K562 (cell line): ENCODE measurements around the gene POU4F1. TPM values are rescaled to one million over a fixed set of nuclear protein-coding genes. Genes with fewer than 3 reads are reported as not detected.

ENCODE experiments used
- ATAC-seq: fragments of 200-7000 bp; cut with Tn5 transposase; 3 replicates; pipeline ENCODE4 v1.9.1; 2020; ENCODE audit warnings: moderate library complexity
- BruUV-seq: library from RNA; stranded (reverse); fragments of 400-500 nt; replicated peaks from 2 replicates; lab custom pipeline; 2021; lab: Mats Ljungman, UMichigan
- CTCF ChIA-PET: fragments of 300-600 bp; formaldehyde crosslinking; extraction: SDS; loops from one replicate; lab custom pipeline; 2021; ENCODE audit warnings: low intra/inter-chr PET ratio; lab: Yijun Ruan, JAX
- POLR2A ChIA-PET: fragments of 300-600, 350-650 bp; sonication (Branson Sonifier 250); formaldehyde crosslinking; extraction: SDS; loops from one replicate; lab custom pipeline; 2021; ENCODE audit warnings: antibody characterized with exemption, inconsistent platforms; lab: Yijun Ruan, JAX
- DNase-seq, 4 experiments: peaks; one replicate each; pipeline versions ENCODE4 v3.0.0 to v3.0.0-alpha.2; 2011 to 2018; ENCODE audit warnings: low spot score in 3 of 4, mixed read lengths in 3 of 4; ENCODE audit errors: extremely low read depth in 1 of 4
- FAIRE-seq: peaks from 2 replicates; lab custom pipeline; 2011; peaks lifted over from hg19 to GRCh38; lab: Jason Lieb, UNC
- H2AFZ ChIP-seq: 2 replicates; pipeline ENCODE4 v1.6.0; 2011; ENCODE audit warnings: low read depth, low read length, control low read depth, inconsistent platforms
- H3K27ac ChIP-seq: fragments of 200-600 bp; 3 replicates; pipeline ENCODE4 v1.8.0; 2011; ENCODE audit warnings: low read depth, mild to moderate bottlenecking, control low read depth, inconsistent platforms, low read length, moderate library complexity, mixed read lengths; ENCODE audit errors: extremely low read depth
- H3K27me3 ChIP-seq, 2 experiments: fragments of 300-600 bp in 1 of 2; 2 replicates in 1 of 2; 3 replicates in 1 of 2; pipeline versions ENCODE4 v1.6.0 to v1.8.0; 2011; ENCODE audit warnings: inconsistent platforms in 2 of 2, low read length in 2 of 2, mild to moderate bottlenecking in 1 of 2, mixed read lengths in 1 of 2, moderate library complexity in 1 of 2; ENCODE audit not compliant: control insufficient read depth in 2 of 2, insufficient read depth in 2 of 2
- H3K36me3 ChIP-seq: fragments of 300-600 bp; 3 replicates; pipeline ENCODE4 v1.8.0; 2011; ENCODE audit warnings: mild to moderate bottlenecking, low read length, inconsistent platforms; ENCODE audit not compliant: control insufficient read depth, insufficient read depth
- H3K4me1 ChIP-seq, 2 experiments: fragments of 200-600 bp in 1 of 2; replicated peaks in 1 of 2; 2 replicates in 1 of 2; 3 replicates in 1 of 2; pipeline versions ENCODE4 v1.5.1 to v1.8.0; 2011; ENCODE audit warnings: inconsistent platforms in 2 of 2, low read length in 2 of 2, mild to moderate bottlenecking in 1 of 2, mixed read lengths in 1 of 2, moderate library complexity in 1 of 2; ENCODE audit not compliant: control insufficient read depth in 2 of 2, insufficient read depth in 2 of 2
- H3K4me2 ChIP-seq: 2 replicates; pipeline ENCODE4 v1.6.1; 2011; ENCODE audit warnings: low read length, control low read depth, inconsistent platforms, mixed read lengths; ENCODE audit not compliant: insufficient read depth
- H3K4me3 ChIP-seq: fragments of 200-600 bp; sonication (generic), shearing (Covaris generic); 2 replicates; pipeline ENCODE4 v1.5.1; 2016; ENCODE audit warnings: control low read depth, inconsistent platforms
- H3K79me2 ChIP-seq: fragments of 200-600 bp; 3 replicates; pipeline ENCODE4 v1.8.0; 2011; ENCODE audit warnings: low read length, inconsistent platforms; ENCODE audit not compliant: control insufficient read depth, insufficient read depth
- H3K9ac ChIP-seq, 2 experiments: 2 replicates each; pipeline versions ENCODE4 v1.6.0 to v1.6.1; 2011; ENCODE audit warnings: low read depth in 2 of 2, low read length in 2 of 2, control low read depth in 1 of 2, inconsistent platforms in 1 of 2, mild to moderate bottlenecking in 1 of 2, mixed read lengths in 1 of 2; ENCODE audit not compliant: insufficient read depth in 1 of 2
- H3K9me1 ChIP-seq: one replicate; pipeline ENCODE4 v1.6.0; 2011; ENCODE audit warnings: inconsistent platforms, mild to moderate bottlenecking, low read length, moderate library complexity; ENCODE audit not compliant: control insufficient read depth, insufficient read depth
- H3K9me3 ChIP-seq: replicated peaks from 2 replicates; pipeline ENCODE4 v1.5.1; 2011; ENCODE audit warnings: low read depth, low read length, inconsistent platforms; ENCODE audit not compliant: control insufficient read depth, insufficient read depth
- H4K20me1 ChIP-seq: replicated peaks from 2 replicates; pipeline ENCODE4 v1.6.1; 2011; ENCODE audit warnings: low read length, inconsistent platforms, mixed read lengths; ENCODE audit not compliant: control insufficient read depth, insufficient read depth
- HDAC2 ChIP-seq: fragments of 450-650 bp; IDR thresholded peaks from 2 replicates; pipeline ENCODE4 v1.6.1; 2016; ENCODE audit warnings: mild to moderate bottlenecking
- ZNF3 ChIP-seq: fragments of 250-450 bp; sonication (Bioruptor Pico); IDR thresholded peaks from 2 replicates; pipeline ENCODE4 v1.5.0; 2021; ENCODE audit warnings: mild to moderate bottlenecking, moderate library complexity
- ZNF77 ChIP-seq: fragments of 250-450 bp; sonication (Bioruptor Pico); IDR thresholded peaks from 2 replicates; pipeline ENCODE4 v1.5.0; 2020
- WGBS: fragments of 100-300 bp; shearing (Covaris generic); methylation state at CpG from one replicate; pipeline ENCODE4 v1.1.6; 2016; ENCODE audit warnings: low coverage, mixed read lengths; ENCODE audit not compliant: insufficient coverage; ENCODE audit errors: missing lambda C conversion rate; 5-methylcytosine and 5-hydroxymethylcytosine counted together
- in situ Hi-C: fragments of 300-500 bp; cut with MboI; formaldehyde crosslinking; loops from 4 replicates; pipeline ENCODE4 v1.15.0; 2018; ENCODE audit warnings: inconsistent platforms, mixed read lengths
- intact Hi-C: fragments of 100-400 bp; cut with micrococcal nuclease; formaldehyde crosslinking; loops from 2 replicates; pipeline ENCODE4 v1.14.2; 2022
- polyA plus RNA-seq, 8 experiments: library from polyadenylated mRNA; depleted of rRNA in 4 of 8; stranded (reverse) in 5 of 8; unstranded in 3 of 8; fragments of >200 nt; fragmentation: Nextera tagmentation in 2 of 8; fragmentation: Illumina TruSeq in 1 of 8; extraction: Ambion mirVana in 2 of 8; extraction: Trizol in 1 of 8; gene quantifications; 2 replicates each; pipeline versions ENCODE4 v1.2.1 to v1.2.3, GENCODE V29; 2011 to 2014; ENCODE audit warnings: inconsistent platforms in 1 of 8, missing spikeins in 1 of 8
- total RNA-seq, 7 experiments: library from RNA; depleted of rRNA in 6 of 7; stranded (reverse); fragments of >200 nt in 6 of 7; fragmentation: Illumina TruSeq in 2 of 7; extraction: Trizol in 2 of 7; gene quantifications; 2 replicates each; pipeline versions ENCODE4 v1.2.1 to v1.2.3, GENCODE V29; 2011 to 2021; ENCODE audit warnings: low replicate concordance in 1 of 7
- TF ChIP-seq, protein P1 (sequence below): sonication (generic); formaldehyde crosslinking; IDR thresholded peaks from 2 replicates; pipeline ENCODE4 v1.8.1; 2023; ENCODE audit warnings: mild to moderate bottlenecking, missing genetic modification reagents
- TF ChIP-seq, protein P2 (sequence below), 2 experiments: IDR thresholded peaks in 1 of 2; conservative IDR thresholded peaks in 1 of 2; 2 replicates each; pipeline ENCODE4 v1.6.1; 2016; ENCODE audit warnings: low read depth in 2 of 2, mild to moderate bottlenecking in 1 of 2, missing compliant biosample characterization in 1 of 2, missing genetic modification characterization in 1 of 2, moderate library complexity in 1 of 2
- TF ChIP-seq, protein P3 (sequence below): fragments of 450-650 bp; IDR thresholded peaks from 2 replicates; pipeline ENCODE4 v1.6.1; 2016; ENCODE audit warnings: missing biosample characterization, missing genetic modification characterization

The POU4F1 gene
- total and polyA plus RNA-seq, 9 of the 15 experiments (the other 6 are each of a cell fraction or from before 2014, with no cell fraction given) = 0.61 to 2.8 (median 1.5) TPM

DNA sequence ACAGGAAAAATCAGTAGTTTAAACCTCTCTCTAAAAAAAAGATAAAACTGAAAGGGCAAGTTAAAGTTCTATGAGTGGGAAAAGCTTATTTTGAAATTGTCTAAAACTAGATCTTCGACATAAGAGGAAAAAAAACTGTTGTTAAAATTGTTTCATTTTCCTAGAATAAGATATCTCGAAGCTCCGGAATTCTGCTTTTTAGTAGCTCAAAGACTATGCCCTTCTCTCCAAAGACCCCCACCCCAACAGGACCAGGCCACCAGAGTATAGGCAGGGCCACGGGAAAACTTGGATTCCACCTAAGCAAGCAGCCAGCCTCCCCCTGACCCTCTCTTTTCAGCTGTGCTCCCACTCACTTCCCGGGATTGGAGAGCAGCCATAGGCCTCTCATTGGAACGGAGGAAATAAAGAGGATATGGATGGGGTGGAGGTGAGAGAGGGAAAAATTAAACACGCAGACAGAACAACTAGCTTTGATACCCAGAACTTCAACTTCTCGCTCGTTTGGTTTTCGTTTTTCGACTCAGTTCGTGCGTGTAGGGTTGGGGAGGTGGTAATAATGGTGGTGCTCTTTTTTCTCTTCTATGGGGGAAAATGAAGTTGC lies 3.0 kb downstream of the POU4F1 start:
- no peaks in the 10 kb centered on the region for H3K9me3 ChIP-seq
- TF ChIP-seq, protein P1, sequence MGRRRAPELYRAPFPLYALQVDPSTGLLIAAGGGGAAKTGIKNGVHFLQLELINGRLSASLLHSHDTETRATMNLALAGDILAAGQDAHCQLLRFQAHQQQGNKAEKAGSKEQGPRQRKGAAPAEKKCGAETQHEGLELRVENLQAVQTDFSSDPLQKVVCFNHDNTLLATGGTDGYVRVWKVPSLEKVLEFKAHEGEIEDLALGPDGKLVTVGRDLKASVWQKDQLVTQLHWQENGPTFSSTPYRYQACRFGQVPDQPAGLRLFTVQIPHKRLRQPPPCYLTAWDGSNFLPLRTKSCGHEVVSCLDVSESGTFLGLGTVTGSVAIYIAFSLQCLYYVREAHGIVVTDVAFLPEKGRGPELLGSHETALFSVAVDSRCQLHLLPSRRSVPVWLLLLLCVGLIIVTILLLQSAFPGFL (CRISPR knock-in tag) = no peak
- no peak for TF ChIP-seq ZNF77 (CRISPR knock-in tag)
- TF ChIP-seq ZNF3 (CRISPR knock-in tag) = no peak
- TF ChIP-seq, protein P2, sequence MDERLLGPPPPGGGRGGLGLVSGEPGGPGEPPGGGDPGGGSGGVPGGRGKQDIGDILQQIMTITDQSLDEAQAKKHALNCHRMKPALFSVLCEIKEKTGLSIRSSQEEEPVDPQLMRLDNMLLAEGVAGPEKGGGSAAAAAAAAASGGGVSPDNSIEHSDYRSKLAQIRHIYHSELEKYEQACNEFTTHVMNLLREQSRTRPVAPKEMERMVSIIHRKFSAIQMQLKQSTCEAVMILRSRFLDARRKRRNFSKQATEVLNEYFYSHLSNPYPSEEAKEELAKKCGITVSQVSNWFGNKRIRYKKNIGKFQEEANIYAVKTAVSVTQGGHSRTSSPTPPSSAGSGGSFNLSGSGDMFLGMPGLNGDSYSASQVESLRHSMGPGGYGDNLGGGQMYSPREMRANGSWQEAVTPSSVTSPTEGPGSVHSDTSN (CRISPR knock-in tag; IDR thresholded peaks at IDR 0.05; ENCODE audit: low read depth) = no peak
- TF ChIP-seq, protein P2 (tag; conservative IDR thresholded peaks at IDR 0.05; ENCODE audit: low read depth) = no peak
- TF ChIP-seq, protein P3, sequence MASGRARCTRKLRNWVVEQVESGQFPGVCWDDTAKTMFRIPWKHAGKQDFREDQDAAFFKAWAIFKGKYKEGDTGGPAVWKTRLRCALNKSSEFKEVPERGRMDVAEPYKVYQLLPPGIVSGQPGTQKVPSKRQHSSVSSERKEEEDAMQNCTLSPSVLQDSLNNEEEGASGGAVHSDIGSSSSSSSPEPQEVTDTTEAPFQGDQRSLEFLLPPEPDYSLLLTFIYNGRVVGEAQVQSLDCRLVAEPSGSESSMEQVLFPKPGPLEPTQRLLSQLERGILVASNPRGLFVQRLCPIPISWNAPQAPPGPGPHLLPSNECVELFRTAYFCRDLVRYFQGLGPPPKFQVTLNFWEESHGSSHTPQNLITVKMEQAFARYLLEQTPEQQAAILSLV (tag) = no peak
- TF ChIP-seq HDAC2 = no peak
- ChIA-PET CTCF (no interaction called here), POLR2A (no interaction called here)
- H3K36me3 ChIP-seq = no peaks in the 10 kb centered on the region
- TSS peak; percentile 61 for BruUV-seq
- no peak overlapping the region for H3K4me2 ChIP-seq
- FAIRE-seq (no peak), DNase-seq (no peak), ATAC-seq (no peak)
- H3K27me3 ChIP-seq = no peaks in the 10 kb centered on the region; a peak in 1 of 5 replicates
- H3K4me3 ChIP-seq = no peak overlapping the region
- no peak overlapping the region for H2AFZ ChIP-seq
- H3K4me1 ChIP-seq = peaks cover 7 to 16% of the 10 kb centered on the region in 2 experiments; a peak in 3 of 5 replicates
- no peaks in the 10 kb centered on the region for H4K20me1 ChIP-seq
- no peak overlapping the region for H3K27ac ChIP-seq
- WGBS = 73% methylated on average over 10 of the region's 13 CpGs
- in situ Hi-C loops = no loop called here
- H3K9ac ChIP-seq = no peak overlapping the region
- no peaks in the 10 kb centered on the region for H3K9me1 ChIP-seq
- intact Hi-C loops = no loop called here
- no peaks in the 10 kb centered on the region for H3K79me2 ChIP-seq
